Frontal cortex (tissue), 4 donors: ENCODE data around the gene PIK3R2. TPM values are rescaled to one million over a fixed set of nuclear protein-coding genes. Genes with fewer than 3 reads are reported as not detected.

Source experiments
- DNase-seq, 2 donors: peaks; one replicate each; pipeline ENCODE4 v3.0.0; 2012; ENCODE audit warnings: low spot score in 2 of 2
- FAIRE-seq: peaks from 2 replicates; lab custom pipeline; 2012; peaks lifted over from hg19 to GRCh38; lab: Jason Lieb, UNC
- small RNA-seq: library from RNA; depleted of rRNA; stranded (forward); fragments of <200 nt; gene quantifications from one replicate; pipeline ENCODE3, GENCODE V24; 2014
- total RNA-seq: library from RNA; depleted of rRNA; stranded (reverse); fragments of >200 nt; gene quantifications from one replicate; pipeline ENCODE4 v1.2.3, GENCODE V29; 2014
- donor health status: control.
- donor health status: control.
- donor health status: control.

The PIK3R2 gene
- total RNA-seq, 1 donor from 2014 or later = 24.9 TPM

DNA sequence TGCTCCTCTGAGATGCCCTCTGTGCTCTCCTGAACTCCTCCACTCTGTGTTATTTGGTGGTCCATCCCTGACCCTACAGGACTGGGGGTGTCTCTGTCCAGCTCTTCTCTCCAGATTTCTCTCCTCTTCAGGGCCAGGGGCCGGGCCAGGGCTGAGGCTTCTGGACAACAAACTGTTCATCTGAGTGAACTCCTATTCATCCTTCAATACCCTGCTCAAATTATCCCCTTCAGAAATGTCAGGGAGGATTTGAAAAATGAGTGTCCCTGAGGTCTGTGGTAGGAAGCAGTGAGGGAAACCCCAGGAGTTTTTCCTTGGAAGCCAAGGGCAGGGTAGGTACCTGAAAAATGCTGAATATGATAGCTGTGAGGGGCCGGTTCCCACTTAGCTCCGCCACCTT, 65.6 kb downstream of the PIK3R2 start:
- DNase-seq (no peak), FAIRE-seq (no peak)

Small RNA genes lying within 50 kb of the gene (small RNA-seq; reads per million reads assigned to genes)
- gene IFI30 = not detected

Other genes with a start within 250 kb of the PIK3R2 start
- 15.5 TPM for gene CCDC124, start 220.1 kb upstream of the PIK3R2 start, total RNA-seq
- gene KCNN1, start 186.1 kb upstream of the PIK3R2 start, total RNA-seq = 16.3 TPM
- gene ARRDC2, start 145.0 kb upstream of the PIK3R2 start, total RNA-seq = 1.6 TPM
- gene IL12RB1, start 66.2 kb upstream of the PIK3R2 start, total RNA-seq = 0.41 TPM
- gene MAST3, start 55.4 kb upstream of the PIK3R2 start, total RNA-seq = 4.5 TPM
- gene IFI30, start 20.6 kb downstream of the PIK3R2 start, total RNA-seq = 0.41 TPM
- gene MPV17L2, start 40.1 kb downstream of the PIK3R2 start, total RNA-seq = 4.5 TPM
- gene RAB3A, start 50.9 kb downstream of the PIK3R2 start, total RNA-seq = 42.0 TPM
- 1.2 TPM for gene PDE4C, start 73.3 kb downstream of the PIK3R2 start, total RNA-seq
- gene IQCN, start 121.3 kb downstream of the PIK3R2 start, total RNA-seq = 0.41 TPM
- 35.5 TPM for gene JUND, start 128.5 kb downstream of the PIK3R2 start, total RNA-seq
- gene LSM4, start 169.9 kb downstream of the PIK3R2 start, total RNA-seq = 80.3 TPM
- gene PGPEP1, start 187.4 kb downstream of the PIK3R2 start, total RNA-seq = 18.3 TPM
- not detected for gene GDF15, start 233.0 kb downstream of the PIK3R2 start, total RNA-seq
- 0.41 TPM for gene LRRC25, start 244.5 kb downstream of the PIK3R2 start, total RNA-seq